Suppressor macrophage (primary cell): ENCODE results near the gene CFAP410.

ENCODE experiments used
- DNase-seq, 4 experiments: peaks; one replicate each; pipeline ENCODE4 v3.0.0-alpha.2; 2020 to 2022

CFAP410 gene

DNA sequence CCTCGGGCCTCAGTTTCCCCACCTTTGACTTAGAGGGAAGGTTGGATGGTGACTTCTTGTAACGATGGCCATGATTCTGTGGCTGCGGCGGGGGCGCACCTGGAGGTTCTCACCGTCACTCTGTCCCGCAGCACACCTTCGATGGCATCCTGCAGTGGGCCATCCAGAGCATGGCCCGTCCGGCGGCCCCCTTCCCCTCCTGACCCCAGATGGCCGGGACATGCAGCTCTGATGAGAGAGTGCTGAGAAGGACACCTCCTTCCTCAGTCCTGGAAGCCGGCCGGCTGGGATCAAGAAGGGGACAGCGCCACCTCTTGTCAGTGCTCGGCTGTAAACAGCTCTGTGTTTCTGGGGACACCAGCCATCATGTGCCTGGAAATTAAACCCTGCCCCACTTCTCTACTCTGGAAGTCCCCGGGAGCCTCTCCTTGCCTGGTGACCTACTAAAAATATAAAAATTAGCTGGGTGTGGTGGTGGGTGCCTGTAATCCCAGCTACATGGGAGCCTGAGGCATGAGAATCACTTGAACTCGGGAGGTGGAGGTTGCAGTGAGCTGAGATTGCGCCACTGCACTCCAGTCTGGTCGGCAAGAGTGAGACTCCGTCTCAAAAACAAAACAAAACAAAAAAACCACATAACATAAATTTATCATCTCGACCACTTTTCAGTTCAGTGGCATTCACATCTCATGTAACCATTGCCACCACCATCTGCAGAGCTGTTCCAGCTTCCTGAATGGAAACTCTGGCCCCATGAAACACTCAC lies 41.5 kb downstream of the CFAP410 start:
- peak; percentile 94 to 96 (median 95) for DNase-seq

DNA sequence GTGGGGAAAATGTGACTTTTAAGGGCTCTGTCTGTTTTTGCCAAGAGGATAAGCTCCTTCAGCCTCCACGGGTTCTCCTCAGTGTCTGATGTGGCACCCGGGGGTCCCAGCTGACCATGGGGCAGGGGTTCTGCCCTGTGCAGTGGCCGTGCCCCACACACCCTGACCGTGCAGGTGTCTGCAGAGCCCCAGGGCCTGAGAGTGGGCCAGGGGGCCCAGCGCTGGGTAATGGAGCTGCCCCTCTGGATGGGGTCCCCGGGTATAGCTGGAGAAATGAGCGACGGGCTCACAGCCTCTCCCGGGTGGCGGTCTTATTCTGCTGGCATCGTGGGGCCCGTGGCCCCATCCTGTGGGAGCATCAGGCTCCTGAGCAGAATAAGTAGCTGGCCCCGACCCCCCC lies 42.3 kb downstream of the CFAP410 start:
- no peak for DNase-seq

DNA sequence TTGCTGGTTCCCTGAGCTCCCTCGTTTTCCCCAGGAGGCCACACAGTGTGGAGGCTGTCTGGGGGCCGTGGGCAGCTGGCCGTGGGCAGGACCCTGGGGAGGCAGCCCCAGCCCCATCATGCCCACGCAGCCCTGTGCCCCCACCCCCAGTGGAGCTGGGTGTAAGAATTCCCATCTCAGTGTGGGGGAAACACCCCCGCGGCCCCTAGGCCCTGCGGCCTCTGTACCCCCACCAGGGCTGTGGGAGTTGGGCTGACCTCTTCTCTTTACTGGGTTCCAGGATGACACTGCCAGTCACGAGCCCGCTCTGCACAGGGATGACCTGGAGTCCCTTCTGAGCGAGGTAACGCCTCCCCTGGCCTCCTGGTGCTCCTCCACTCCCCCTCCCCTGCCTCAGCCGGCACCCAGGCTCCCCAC lies 43.1 kb downstream of the CFAP410 start:
- DNase-seq: no peak

DNA sequence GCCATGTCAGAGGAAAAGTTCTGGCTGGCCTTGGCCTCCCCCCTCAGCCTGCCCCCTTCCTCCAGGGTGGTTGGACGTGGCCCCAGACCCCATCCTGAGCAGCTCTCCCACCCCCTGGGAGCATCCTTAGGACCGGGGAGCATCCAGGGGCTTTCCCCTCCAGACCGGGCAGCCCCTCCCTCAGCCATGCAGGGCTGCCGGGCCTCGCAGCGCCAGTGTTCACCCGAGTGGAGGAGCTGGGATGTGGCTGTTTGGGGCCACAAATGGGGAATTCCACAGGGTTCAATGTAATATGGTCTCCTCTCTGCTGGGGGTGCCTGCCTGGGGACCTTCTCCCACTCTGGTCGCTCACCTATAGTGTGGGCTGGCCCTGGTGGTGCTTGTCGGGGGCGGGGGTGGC lies 43.5 kb downstream of the CFAP410 start:
- no peak for DNase-seq

DNA sequence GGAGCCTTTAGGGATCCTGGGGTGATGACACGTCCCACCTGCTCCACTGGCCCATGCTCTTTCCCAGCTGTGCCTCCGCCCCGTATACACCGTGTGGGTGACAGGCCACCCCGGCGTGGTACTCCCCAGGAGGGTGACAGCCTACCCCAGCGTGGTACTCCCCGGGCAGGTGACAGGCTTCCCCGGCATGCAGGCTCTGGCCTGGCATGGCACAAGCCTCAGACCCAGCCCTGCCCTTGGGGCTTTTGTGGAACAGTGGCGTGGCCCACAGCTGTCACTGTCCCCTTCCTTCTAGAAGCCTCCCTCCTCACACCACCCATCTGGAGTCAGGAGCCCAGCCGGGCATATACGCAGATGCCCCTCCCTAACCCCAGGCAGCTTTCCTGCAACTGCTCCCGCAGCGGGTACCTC lies 44.0 kb downstream of the CFAP410 start:
- DNase-seq: no peak

DNA sequence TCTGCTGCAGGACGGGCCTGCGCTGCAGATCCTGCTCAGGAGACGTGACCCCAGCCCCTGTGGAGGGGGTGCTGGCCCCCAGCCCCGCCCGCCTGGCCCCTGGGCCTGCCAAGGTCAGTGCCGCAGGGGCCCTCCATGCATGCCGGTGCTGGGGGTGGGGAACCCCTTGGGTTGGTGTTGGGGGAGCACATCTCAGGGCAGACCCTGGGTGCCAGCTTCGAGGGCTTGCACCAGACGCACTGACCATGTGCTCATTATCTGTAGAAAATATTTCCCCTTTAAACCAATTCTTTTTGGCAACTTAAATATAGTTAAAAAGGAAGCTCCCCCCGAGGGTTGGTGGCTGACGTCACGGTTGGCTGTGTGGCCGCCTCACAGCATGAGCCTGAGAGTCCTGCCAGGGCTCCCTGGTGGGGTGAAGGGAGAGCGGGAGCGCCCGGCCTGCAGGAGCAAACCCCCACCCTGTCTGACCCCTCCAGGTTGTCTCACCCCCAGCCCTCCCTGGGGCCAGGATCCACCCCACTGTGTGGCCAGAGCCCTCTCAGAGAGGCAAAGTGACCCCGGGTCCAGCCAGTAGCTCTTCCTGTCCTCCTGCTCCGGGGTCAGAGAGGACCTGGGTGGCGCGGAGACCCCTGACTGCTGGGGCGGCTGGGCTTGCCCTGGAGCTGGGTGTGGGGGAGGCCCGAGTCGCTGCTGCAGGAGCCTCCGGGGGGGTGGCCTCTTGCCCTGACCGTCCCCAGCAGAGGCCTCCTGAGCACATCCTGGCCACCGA lies 44.6 kb downstream of the CFAP410 start:
- peak; percentile 68 to 77 (median 73) for DNase-seq

DNA sequence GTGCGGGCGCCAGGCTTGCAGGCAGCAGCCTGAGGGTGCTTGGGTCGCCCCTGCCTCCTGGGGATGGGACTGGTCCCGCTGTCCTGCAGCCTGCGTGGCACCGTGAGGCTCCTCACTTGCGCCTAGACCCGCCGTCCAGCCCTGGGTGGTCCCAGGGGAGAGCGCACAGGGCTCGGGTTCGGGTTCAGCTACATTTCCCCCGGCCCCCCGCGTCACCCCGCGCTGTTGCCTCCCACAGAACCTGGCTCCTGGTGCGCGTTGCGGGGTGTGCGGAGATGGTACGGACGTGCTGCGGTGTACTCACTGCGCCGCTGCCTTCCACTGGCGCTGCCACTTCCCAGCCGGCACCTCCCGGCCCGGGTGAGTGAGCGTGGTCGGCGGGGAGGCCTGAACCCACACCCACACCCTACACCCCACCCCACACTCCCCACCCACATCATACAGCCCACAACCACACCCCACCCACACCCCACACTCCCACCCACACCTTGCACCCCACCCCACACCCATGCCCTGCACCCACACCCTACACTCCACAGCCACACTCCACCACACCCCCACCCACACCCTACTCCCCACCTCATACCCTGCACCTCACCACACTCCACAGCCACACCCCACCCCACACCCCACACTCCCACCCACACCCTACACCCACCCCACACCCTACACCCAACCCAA lies 45.5 kb downstream of the CFAP410 start:
- no peak for DNase-seq

DNA sequence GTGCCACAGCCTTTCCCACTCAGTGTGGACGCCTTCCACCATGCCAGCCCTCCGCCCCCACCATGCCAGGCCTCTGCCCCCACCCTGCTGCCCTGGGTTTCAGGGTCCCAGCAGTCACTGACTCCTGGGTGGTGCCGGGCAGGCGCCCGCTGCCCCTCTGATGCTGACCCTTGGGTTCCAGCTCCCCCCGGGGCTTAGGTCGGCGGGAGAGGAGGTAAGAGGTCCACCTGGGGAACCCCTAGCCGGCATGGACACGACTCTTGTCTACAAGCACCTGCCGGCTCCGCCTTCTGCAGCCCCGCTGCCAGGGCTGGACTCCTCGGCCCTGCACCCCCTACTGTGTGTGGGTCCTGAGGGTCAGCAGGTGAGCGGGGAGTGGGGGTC lies 46.4 kb downstream of the CFAP410 start:
- no peak for DNase-seq

DNA sequence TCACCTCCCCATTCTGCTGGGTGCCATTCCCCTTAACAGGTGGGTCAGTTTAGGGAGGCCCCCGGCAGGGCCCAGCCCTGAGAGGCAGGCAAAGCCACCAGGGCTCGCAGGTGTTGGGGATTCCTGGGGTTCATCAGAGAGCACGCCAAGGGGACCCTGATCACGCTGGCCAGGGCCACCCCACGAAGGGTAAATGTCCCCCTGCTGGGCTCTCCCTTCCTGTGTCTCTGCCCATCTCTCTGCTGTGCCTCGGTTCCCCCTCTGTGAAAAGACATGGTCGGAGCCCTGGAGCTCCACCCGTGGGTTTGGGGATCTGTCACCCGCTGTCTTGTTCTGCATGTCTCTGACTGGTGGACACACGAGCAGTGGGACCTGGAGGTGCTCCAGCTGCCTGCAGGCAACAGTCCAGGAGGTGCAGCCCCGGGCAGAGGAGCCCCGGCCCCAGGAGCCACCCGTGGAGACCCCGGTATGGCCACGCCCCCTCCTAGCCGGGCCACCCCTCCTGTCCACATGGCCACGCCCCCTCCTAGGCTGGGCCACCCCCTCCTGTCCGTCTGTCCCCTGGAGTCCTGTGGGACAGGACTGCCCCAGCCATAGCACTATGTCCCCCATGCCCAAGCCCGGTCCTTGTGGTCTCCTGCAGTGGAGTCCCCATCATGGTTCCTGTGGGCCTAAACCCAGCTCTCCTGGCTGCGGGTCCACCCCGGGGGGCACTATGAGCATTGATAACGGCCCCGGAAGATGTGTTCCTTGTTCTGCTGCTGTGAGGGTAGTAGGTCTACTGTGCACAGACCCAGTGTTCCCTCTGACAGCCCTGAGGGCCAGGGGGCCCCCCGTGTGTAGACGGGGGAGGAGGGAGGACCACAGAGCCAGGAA lies 47.0 kb downstream of the CFAP410 start:
- DNase-seq: no peak

DNA sequence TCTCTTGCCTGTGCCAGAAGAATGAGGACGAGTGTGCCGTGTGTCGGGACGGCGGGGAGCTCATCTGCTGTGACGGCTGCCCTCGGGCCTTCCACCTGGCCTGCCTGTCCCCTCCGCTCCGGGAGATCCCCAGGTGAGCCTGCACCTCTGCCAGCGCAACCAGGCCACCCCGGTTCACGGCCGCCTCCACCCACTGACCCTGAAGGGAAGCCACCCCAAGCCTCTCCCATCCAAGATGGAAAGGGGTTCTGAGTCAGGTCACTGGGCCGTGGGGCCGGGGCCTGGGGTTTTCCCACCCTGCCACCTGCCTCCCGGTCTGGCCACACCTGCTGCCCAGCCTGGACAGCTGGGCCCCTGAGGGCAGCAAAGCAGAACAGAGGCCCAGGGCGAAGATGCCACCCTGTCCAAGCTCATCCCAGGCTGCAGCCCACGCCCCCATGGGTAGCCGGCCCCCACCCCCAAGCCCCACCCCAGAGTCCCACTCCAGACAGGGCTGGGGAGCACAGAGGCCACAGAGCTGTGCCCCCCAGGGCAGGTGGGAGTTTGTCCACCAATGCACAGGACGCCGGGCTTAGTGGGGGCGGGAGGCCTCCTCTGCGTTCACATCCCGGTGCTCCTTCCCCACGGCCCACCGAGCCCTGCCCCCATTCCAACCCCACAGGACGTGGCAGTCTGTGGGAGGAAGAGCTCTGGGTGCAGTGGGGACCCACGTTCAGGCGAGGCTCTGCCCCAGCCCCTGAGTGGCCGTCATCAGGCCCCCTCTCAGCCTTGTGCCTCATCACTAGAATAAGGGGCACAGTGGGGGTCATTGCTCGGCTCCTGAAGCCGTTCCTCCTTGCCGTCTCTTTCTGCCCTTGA lies 47.9 kb downstream of the CFAP410 start:
- DNase-seq: no peak

DNA sequence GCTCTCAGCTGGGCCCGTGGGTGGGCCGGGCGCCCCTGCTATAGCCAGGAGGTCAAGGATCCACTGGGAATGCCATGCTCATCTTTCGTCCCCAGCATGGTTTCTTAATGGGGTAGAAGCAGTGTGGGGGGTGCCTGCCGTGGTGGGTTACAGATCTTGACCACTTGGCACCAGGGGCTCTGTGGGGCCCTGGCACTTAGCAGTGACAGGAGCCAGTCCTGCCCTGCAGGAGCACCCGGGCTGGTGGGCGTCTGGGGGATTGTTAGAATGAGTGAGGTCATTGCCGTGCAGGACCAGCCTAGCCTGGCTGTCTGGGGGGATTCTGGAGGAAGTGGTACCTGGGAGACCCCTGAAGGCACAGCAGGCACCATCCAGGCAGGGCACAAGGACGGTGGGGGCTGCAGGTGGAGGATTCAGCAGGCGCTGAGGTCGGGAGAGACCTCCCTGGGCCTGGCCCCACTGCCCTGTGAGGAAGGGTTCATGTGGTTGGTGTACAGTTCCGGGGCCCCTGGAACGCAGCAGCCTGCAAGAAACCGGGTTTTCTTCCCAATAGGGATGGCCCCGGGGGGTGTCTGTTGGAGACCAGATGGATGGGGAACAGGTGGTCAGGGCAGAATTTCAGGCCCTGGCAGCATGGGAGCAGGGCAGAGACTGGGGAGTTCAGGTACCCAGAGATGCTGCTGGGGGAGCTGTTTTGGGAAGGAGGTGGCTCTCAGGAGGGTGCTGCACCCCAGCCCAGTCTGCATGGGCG lies 48.7 kb downstream of the CFAP410 start:
- DNase-seq: no peak

DNA sequence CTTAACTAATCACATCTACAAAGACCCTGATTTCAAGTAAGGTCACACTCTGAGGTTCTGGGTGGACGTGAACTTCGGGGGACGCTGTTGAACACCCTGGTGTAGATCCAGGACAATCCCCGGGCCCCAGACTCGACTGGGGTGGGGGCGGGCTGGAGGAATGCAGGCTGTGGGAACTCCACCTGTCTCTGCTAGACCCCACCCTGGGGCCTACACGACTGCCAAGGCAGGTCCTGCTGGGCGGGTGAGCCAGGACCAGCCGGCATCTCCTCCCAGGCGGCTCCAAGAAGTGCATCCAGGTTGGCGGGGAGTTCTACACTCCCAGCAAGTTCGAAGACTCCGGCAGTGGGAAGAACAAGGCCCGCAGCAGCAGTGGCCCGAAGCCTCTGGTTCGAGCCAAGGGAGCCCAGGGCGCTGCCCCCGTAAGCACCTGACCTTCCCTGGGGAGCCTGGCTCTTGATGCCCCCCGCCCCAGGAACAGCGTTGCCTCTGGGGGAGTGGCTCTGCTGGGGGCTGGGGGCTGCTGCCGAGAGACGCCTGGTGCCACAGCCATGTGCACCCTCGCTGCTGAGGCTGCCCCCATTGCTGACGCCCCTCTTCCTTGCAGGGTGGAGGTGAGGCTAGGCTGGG lies 49.7 kb downstream of the CFAP410 start:
- no peak for DNase-seq

DNA sequence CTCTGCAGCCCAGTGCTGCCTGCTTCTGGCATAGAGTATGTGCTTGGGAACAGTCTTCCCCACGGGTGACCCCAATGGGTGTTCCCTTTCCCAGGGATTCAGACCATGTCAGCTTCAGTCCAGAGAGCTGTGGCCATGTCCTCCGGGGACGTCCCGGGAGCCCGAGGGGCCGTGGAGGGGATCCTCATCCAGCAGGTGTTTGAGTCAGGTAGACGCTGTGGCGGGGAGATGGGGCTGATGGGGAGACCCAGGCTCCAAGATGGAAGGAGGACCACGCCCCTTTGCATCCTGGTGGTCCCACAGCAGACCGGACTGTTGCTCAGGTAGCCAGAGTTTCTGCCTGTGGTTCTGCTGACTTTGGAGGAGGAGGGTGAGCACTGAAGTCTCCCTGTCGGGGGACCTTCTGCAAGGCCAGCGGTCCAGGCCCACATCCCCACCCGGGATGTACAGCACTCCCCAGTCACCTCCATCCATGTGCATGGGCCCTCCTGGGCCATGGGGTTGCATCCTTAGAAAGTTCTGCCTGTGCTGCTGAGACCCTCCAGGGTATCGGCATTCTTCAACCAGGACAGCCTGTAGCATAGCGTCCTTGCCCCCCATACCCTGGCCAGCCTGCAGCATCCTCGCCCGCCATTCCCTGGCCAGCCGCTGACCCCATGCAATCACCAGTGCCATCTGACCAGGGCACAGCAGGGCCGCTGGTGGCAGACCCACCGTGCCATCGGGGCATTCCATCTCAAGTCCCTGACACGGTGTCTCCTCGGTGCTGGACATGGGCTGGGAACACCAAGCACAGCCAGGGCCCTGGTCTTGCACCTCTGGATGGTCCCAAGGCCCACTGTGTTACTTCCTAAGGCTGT lies 50.7 kb downstream of the CFAP410 start:
- no peak for DNase-seq

DNA sequence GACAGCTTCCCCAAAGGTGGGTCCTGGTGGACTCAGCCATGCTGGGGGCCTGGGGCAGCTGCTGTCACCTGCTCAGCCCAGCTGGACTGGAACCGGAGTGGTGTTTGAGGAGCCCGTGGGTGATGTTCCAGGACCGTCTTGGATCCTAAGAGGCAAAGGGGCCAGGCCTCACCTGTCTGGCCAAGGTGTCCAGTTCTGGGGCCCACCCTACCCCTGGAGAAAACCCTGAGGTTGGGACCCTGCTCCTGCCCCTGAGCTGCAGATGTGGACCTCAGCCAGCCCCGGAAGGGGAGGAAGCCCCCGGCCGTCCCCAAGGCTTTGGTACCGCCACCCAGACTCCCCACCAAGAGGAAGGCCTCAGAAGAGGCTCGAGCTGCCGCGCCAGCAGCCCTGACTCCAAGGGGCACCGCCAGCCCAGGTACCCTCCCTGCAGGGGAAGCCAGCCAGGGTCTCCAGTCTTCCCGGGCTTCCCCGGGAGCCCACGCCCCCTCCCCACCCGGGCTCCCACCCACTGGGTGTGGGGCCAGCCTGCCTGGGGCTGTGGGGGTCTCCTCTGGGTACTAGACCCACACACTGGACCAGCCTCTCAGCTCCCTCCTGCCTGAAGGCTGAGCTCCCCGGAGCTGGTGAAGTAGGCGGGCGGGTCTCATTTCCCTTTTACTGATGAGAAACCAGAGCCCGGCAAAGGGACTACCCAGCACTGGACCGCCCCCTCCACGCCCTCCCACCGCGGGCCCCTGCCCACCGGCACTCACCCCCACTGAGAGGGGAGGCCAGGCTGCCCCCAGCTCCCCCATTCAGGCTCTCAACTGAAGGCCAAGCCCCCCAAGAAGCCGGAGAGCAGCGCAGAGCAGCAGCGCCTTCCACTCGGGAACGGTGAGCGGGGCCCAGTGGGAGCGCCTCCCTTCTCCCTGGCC lies 52.2 kb downstream of the CFAP410 start:
- DNase-seq: peak in 3 of 4 experiments; percentile 23 to 44 (median 32)

DNA sequence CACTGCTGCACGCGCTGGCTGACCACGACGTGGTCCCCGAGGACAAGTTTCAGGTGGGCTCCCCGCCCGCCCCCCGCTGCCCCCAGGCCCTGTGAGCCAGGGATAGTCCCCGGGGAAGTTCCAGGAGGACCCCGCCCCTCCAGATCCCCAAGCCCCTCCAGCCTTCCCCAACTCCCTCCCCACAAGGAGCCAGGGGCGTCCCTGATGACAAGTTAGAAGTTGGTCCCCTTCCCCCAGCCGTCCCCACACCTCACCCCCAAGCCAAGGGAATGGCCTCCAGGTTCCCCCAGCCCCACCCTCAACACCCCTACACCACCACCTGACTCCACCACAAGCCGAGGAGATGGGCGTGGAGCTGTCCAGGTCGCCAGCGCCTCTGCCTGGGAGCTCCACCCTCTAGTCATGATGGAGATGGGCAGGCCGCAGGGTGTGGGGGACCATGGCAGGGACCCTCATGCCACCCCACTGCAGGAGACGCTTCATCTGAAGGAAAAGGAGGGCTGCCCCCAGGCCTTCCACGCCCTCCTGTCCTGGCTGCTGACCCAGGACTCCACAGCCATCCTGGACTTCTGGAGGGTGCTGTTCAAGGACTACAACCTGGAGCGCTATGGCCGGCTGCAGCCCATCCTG lies 53.0 kb downstream of the CFAP410 start:
- no peak for DNase-seq

DNA sequence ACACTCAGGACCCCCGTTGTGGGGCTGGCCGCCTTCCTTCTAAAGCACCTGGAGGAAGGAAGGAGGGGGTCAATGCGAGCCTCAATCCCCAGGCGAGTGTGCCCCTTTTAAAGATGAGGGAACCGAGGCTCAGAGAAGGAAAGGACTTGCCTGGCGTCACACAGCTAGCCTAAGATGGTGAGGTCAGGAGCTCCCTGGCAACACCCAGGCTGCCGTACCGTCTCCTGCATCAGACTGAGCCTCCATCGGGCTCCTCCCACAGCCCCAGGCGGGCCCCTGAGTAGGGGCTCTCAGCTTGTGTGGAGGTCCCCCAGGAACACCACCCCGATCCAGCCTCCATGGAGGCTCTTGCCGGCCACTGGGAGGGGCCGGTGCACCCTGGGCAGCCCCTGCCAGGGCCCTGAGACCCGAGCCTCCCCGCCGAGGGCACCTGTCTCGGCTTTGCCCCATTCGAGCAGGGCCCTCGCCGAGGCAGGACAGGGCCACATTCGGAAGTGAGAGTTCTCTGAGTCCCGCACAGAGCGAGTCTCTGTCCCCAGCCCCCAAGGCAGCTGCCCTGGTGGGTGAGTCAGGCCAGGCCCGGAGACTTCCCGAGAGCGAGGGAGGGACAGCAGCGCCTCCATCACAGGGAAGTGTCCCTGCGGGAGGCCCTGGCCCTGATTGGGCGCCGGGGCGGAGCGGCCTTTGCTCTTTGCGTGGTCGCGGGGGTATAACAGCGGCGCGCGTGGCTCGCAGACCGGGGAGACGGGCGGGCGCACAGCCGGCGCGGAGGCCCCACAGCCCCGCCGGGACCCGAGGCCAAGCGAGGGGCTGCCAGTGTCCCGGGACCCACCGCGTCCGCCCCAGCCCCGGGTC lies 53.8 kb downstream of the CFAP410 start, which contains the start of gene AIRE:
TSS of gene AIRE (plus strand) at position 739 of the 855 bp plus-strand sequence. CDS start 131 bp downstream, outside the sequence.
- peak in 3 of 4 experiments; percentile 41 to 46 (median 45) for DNase-seq
